GM12874 (cell line): ENCODE data around the gene RUFY4.

Experiments
- TF ChIP-seq, protein P1 (sequence below): IDR thresholded peaks from 2 replicates; pipeline ENCODE4 v1.5.1; 2011; ENCODE audit warnings: low read depth, mild to moderate bottlenecking, control low read depth, low read length, moderate library complexity; ENCODE audit not compliant: insufficient read depth

The RUFY4 gene, protein sequence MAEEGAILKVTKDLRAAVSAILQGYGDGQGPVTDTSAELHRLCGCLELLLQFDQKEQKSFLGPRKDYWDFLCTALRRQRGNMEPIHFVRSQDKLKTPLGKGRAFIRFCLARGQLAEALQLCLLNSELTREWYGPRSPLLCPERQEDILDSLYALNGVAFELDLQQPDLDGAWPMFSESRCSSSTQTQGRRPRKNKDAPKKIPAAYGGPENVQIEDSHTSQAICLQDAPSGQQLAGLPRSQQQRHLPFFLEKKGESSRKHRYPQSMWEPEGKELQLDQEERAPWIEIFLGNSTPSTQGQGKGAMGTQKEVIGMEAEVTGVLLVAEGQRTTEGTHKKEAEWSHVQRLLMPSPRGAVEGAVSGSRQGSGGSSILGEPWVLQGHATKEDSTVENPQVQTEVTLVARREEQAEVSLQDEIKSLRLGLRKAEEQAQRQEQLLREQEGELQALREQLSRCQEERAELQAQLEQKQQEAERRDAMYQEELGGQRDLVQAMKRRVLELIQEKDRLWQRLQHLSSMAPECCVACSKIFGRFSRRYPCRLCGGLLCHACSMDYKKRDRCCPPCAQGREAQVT

GRCh38 chr2:218068721-218069334 lies at the start of gene RUFY4:
TSS of gene RUFY4 (plus strand) at chr2:218069253. CDS start at chr2:218070606, 1,353 bp downstream.
- TF ChIP-seq, protein P1, sequence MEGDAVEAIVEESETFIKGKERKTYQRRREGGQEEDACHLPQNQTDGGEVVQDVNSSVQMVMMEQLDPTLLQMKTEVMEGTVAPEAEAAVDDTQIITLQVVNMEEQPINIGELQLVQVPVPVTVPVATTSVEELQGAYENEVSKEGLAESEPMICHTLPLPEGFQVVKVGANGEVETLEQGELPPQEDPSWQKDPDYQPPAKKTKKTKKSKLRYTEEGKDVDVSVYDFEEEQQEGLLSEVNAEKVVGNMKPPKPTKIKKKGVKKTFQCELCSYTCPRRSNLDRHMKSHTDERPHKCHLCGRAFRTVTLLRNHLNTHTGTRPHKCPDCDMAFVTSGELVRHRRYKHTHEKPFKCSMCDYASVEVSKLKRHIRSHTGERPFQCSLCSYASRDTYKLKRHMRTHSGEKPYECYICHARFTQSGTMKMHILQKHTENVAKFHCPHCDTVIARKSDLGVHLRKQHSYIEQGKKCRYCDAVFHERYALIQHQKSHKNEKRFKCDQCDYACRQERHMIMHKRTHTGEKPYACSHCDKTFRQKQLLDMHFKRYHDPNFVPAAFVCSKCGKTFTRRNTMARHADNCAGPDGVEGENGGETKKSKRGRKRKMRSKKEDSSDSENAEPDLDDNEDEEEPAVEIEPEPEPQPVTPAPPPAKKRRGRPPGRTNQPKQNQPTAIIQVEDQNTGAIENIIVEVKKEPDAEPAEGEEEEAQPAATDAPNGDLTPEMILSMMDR = peak; percentile 82

- TF ChIP-seq, protein P1 = no peak
Measured at GRCh38 chr2:218019411-218020060, 49.5 kb upstream of the RUFY4 start.

DNA sequence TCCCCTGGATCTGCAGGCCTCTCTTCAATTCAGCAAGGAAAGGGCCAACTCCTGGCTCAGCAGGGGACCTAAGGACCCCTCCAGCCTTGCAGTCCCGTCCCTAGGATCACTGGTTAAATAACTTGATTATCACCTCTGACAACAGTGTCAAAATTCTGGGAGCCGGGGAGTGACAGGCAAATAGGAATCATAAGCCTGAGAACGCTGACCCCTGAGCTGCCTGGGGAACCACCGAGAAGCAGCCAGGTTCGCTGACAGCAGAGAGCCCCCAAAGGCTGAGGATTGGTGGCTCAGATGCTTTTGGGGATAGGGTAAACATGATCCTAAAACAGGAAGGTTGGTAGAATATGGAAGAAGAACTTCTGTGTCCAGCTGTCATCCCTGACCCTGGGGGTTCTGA lies 48.8 kb upstream of the RUFY4 start:
- TF ChIP-seq, protein P1 = no peak

DNA sequence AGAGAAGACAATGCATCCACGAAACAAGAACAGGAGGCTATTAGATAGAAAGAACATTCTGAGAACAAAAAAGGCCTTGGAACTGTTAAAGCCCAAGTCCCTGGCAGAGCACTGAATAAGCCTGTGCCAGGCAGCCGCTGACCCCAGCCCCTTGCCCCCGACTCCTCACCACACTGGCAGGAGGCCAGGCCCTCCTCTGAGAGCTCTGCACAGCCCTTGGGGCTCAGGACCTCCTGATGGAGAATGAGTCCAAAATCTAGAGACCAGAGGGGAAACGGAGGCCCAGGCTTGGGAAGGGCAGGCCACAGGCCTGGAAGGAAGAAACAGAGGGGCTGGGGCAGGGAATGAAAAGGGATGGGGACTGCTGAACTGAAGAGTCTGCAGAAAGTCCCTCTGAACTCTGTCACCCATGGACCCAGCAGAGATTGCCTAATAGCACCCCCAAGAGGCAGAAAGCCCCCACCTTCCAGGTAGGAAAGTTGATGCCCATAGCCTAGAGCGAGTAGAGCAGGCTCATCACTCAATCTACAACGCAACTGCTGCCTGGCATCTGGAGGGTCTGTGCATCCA lies 48.0 kb upstream of the RUFY4 start:
- TF ChIP-seq, protein P1 = 0 out of 2 replicates have a peak, but pooled peaks have one; percentile 3

GRCh38 chr2:218021536-218022071 lies 47.4 kb upstream of the RUFY4 start:
- TF ChIP-seq, protein P1 = no peak

- TF ChIP-seq, protein P1 = no peak
Measured at GRCh38 chr2:218022131-218022850, 46.8 kb upstream of the RUFY4 start.
